Breast epithelium (tissue), 3 donors: ENCODE data around the gene NGB.
"Not testable (repeated sequence)": the region's sequence is repeated elsewhere in the genome, so short reads cannot be mapped to it uniquely, and the experiment has no call there.

ENCODE experiments used
- POLR2A ChIP-seq: fragments of 450-650 bp; IDR thresholded peaks from one replicate; pipeline ENCODE4 v1.6.1; 2016; ENCODE audit warnings: antibody characterized with exemption, mild to moderate bottlenecking, moderate library complexity
- TF ChIP-seq, protein P1 (sequence below), 3 donors: fragments of 450-650 bp; IDR thresholded peaks; one replicate each; pipeline ENCODE4 v1.5.1; 2016 to 2017; ENCODE audit warnings: antibody characterized with exemption in 3 of 3, mild to moderate bottlenecking in 3 of 3, moderate library complexity in 3 of 3

DNA sequence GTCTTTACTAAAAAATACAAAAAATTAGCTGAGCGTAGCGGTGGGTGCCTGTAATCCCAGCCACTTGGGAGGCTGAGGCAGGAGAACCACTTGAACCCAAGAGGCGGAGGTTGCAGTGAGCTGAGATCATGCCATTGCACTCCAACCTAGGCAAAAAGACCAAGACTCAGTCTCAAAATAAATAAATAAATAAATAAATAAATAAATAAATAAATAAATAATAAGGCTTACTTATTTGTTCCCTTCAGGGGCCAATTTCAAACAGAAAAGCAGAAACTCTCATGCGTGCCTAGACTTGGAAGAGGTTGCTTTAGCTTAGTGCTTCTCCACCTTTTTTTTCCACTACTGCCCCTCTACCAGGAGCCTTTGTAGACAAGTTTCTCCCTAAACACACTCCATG lies 9.9 kb upstream of the NGB start:
- TF ChIP-seq, protein P1, sequence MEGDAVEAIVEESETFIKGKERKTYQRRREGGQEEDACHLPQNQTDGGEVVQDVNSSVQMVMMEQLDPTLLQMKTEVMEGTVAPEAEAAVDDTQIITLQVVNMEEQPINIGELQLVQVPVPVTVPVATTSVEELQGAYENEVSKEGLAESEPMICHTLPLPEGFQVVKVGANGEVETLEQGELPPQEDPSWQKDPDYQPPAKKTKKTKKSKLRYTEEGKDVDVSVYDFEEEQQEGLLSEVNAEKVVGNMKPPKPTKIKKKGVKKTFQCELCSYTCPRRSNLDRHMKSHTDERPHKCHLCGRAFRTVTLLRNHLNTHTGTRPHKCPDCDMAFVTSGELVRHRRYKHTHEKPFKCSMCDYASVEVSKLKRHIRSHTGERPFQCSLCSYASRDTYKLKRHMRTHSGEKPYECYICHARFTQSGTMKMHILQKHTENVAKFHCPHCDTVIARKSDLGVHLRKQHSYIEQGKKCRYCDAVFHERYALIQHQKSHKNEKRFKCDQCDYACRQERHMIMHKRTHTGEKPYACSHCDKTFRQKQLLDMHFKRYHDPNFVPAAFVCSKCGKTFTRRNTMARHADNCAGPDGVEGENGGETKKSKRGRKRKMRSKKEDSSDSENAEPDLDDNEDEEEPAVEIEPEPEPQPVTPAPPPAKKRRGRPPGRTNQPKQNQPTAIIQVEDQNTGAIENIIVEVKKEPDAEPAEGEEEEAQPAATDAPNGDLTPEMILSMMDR (IDR thresholded peaks at IDR 0.05) = not testable (repeated sequence)
- not testable (repeated sequence) for TF ChIP-seq POLR2A
